GM23338 (cell line): Measurements from ENCODE around the gene RNU6-9. TPM values are rescaled to one million over a fixed set of nuclear protein-coding genes. Genes with fewer than 3 reads are reported as not detected.

Experiments used
- ATAC-seq: fragments of 200-7000 bp; cut with Tn5 transposase; 3 replicates; pipeline ENCODE4 v1.9.1; 2020
- DNase-seq: peaks from one replicate; pipeline ENCODE4 v3.0.0-alpha.2; 2015; ENCODE audit warnings: low spot score
- H2AFZ ChIP-seq: fragments of 200-600 bp; sonication (generic); 2 replicates; pipeline ENCODE4 v1.8.0; 2016; ENCODE audit warnings: antibody characterized with exemption, mild to moderate bottlenecking, moderate library complexity
- H3F3A ChIP-seq: fragments of 200-600 bp; sonication (generic); replicated peaks from 2 replicates; pipeline ENCODE4 v1.8.0; 2017; ENCODE audit warnings: antibody characterized with exemption, mixed run types, low read depth
- H3K27ac ChIP-seq: fragments of 200-600 bp; sonication (generic); 2 replicates; pipeline ENCODE4 v1.6.1; 2016; ENCODE audit warnings: low read depth
- H3K27me3 ChIP-seq: fragments of 200-600 bp; sonication (generic); 2 replicates; pipeline ENCODE4 v1.8.0; 2016; ENCODE audit warnings: mild to moderate bottlenecking, mixed run types, moderate library complexity; ENCODE audit not compliant: insufficient read depth
- H3K36me3 ChIP-seq: fragments of 200-600 bp; sonication (generic); 2 replicates; pipeline ENCODE4 v1.8.0; 2016; ENCODE audit warnings: mild to moderate bottlenecking; ENCODE audit not compliant: insufficient read depth
- H3K4me1 ChIP-seq: fragments of 200-600 bp; sonication (generic); 2 replicates; pipeline ENCODE4 v1.8.0; 2016; ENCODE audit warnings: mild to moderate bottlenecking, moderate library complexity; ENCODE audit not compliant: insufficient read depth
- H3K4me2 ChIP-seq: fragments of 200-600 bp; sonication (generic); 2 replicates; pipeline ENCODE4 v1.7.1; 2017; ENCODE audit warnings: mixed run types
- H3K4me3 ChIP-seq: fragments of 200-600 bp; sonication (generic); 2 replicates; pipeline ENCODE4 v1.6.1; 2016; ENCODE audit warnings: mixed run types
- H3K79me2 ChIP-seq: fragments of 200-600 bp; sonication (generic); replicated peaks from 2 replicates; pipeline ENCODE4 v1.8.0; 2017; ENCODE audit warnings: mild to moderate bottlenecking; ENCODE audit not compliant: insufficient read depth
- H3K9me2 ChIP-seq: fragments of 200-600 bp; sonication (generic); 2 replicates; pipeline ENCODE4 v1.8.0; 2017; ENCODE audit not compliant: insufficient read depth
- H4K20me1 ChIP-seq: fragments of 200-600 bp; sonication (generic); replicated peaks from 2 replicates; pipeline ENCODE4 v1.8.0; 2017; ENCODE audit warnings: mild to moderate bottlenecking; ENCODE audit not compliant: insufficient read depth
- H3K27ac Mint-ChIP-seq: 2 replicates; pipeline ENCODE4 v1.8.0; 2020; ENCODE audit warnings: inconsistent platforms, mild to moderate bottlenecking, moderate library complexity, mixed read lengths
- H3K27me3 Mint-ChIP-seq: 3 replicates; pipeline ENCODE4 v1.8.0; 2022; ENCODE audit warnings: low read depth, mild to moderate bottlenecking, moderate library complexity, mixed read lengths, inconsistent platforms; ENCODE audit not compliant: insufficient read depth, poor library complexity
- H3K36me3 Mint-ChIP-seq: 3 replicates; pipeline ENCODE4 v1.8.0; 2021; ENCODE audit warnings: low read depth, mild to moderate bottlenecking, inconsistent platforms, moderate library complexity, mixed read lengths
- H3K4me1 Mint-ChIP-seq: 3 replicates; pipeline ENCODE4 v1.8.0; 2020; ENCODE audit warnings: mild to moderate bottlenecking, inconsistent platforms, mixed read lengths
- H3K4me3 Mint-ChIP-seq: 3 replicates; pipeline ENCODE4 v1.8.0; 2021; ENCODE audit warnings: moderate library complexity, mild to moderate bottlenecking, inconsistent platforms, mixed read lengths
- H3K9me3 Mint-ChIP-seq: 3 replicates; pipeline ENCODE4 v1.8.0; 2020; ENCODE audit warnings: moderate library complexity, mild to moderate bottlenecking, inconsistent platforms, mixed read lengths
- CREB1 ChIP-seq: fragments of 250-450 bp; sonication (Bioruptor Pico); IDR thresholded peaks from 2 replicates; pipeline ENCODE4 v1.5.0; 2020; ENCODE audit warnings: low read depth, mild to moderate bottlenecking, moderate library complexity
- ETS1 ChIP-seq: IDR thresholded peaks from 2 replicates; pipeline ENCODE4 v1.6.1; 2016; ENCODE audit warnings: antibody characterized with exemption
- EZH2 ChIP-seq: fragments of 200-600 bp; sonication (generic); IDR thresholded peaks from one replicate; pipeline ENCODE4 v1.8.0; 2017; ENCODE audit warnings: antibody characterized with exemption, mild to moderate bottlenecking, low read depth; ENCODE audit not compliant: unreplicated experiment
- NANOG ChIP-seq: IDR thresholded peaks from 2 replicates; pipeline ENCODE4 v1.6.1; 2016; ENCODE audit warnings: antibody characterized with exemption, borderline replicate concordance
- POLR2AphosphoS5 ChIP-seq: IDR thresholded peaks from 2 replicates; pipeline ENCODE4 v1.6.1; 2016; ENCODE audit warnings: antibody characterized with exemption, low read depth
- REST ChIP-seq: IDR thresholded peaks from one replicate; pipeline ENCODE4 v1.6.1; 2018; ENCODE audit warnings: antibody characterized with exemption; ENCODE audit not compliant: unreplicated experiment
- ZNF331 ChIP-seq: fragments of 250-450 bp; sonication (Bioruptor Pico); IDR thresholded peaks from 2 replicates; pipeline ENCODE4 v1.5.0; 2020; ENCODE audit warnings: low read depth, mild to moderate bottlenecking, moderate library complexity
- ZNF462 ChIP-seq: fragments of 250-450 bp; sonication (Bioruptor Pico); IDR thresholded peaks from 2 replicates; pipeline ENCODE4 v1.5.0; 2020; ENCODE audit warnings: mild to moderate bottlenecking, moderate library complexity
- polyA plus RNA-seq: library from polyadenylated mRNA; unstranded; fragments of >200 nt; fragmentation: Nextera tagmentation; extraction: Ambion mirVana; gene quantifications from 2 replicates; pipeline ENCODE4 v1.2.1, GENCODE V29; 2016
- total RNA-seq: library from RNA; depleted of rRNA; stranded (reverse); fragments of >200 nt; shearing (Covaris generic); gene quantifications from 2 replicates; pipeline ENCODE4 v1.2.3, GENCODE V29; 2014

The RNU6-9 gene
- total and polyA plus RNA-seq, 2 experiments from 2014 or later, result not detected

GRCh38 chr19:882871-883497 lies 10.3 kb upstream of the RNU6-9 start:
- H3K79me2 ChIP-seq, result no peaks in the 10 kb centered on the region
- Mint-ChIP-seq H3K27me3 (peaks cover 2% of the 10 kb centered on the region), H3K4me3 (no peak overlapping the region), H3K36me3 (peaks cover 32% of the 10 kb centered on the region; the same call in 2 of the 3 replicates), H3K4me1 (no peaks in the 10 kb centered on the region), H3K9me3 (no peaks in the 10 kb centered on the region; the same call in 2 of the 3 replicates), H3K27ac (no peak overlapping the region)
- no peak overlapping the region for H3K27ac ChIP-seq
- H3F3A ChIP-seq, result no peaks in the 10 kb centered on the region
- TF ChIP-seq EZH2 (no peak), NANOG (no peak), CREB1 (CRISPR knock-in tag) (no peak), ZNF331 (CRISPR knock-in tag) (no peak), ETS1 (no peak), POLR2AphosphoS5 (no peak)
- H3K36me3 ChIP-seq, result no peaks in the 10 kb centered on the region
- no peak overlapping the region for H2AFZ ChIP-seq
- H3K4me3 ChIP-seq, result no peak overlapping the region
- DNase-seq (no peak), ATAC-seq (no peak)
- H3K27me3 ChIP-seq, result no peaks in the 10 kb centered on the region
- H3K4me1 ChIP-seq, result no peaks in the 10 kb centered on the region
- H3K9me2 ChIP-seq, result no peaks in the 10 kb centered on the region
- peaks cover 4% of the 10 kb centered on the region; the same call in 1 of the 2 replicates for H4K20me1 ChIP-seq
- H3K4me2 ChIP-seq, result no peak overlapping the region

GRCh38 chr19:883661-884211 lies 9.5 kb upstream of the RNU6-9 start:
- H3K36me3 ChIP-seq, result no peaks in the 10 kb centered on the region
- peak; percentile 52 for ATAC-seq
- Mint-ChIP-seq H3K4me1 (no peaks in the 10 kb centered on the region), H3K27ac (no peak overlapping the region), H3K36me3 (peaks cover 32% of the 10 kb centered on the region; the same call in 2 of the 3 replicates), H3K4me3 (no peak overlapping the region), H3K9me3 (no peaks in the 10 kb centered on the region; the same call in 2 of the 3 replicates), H3K27me3 (peaks cover 2% of the 10 kb centered on the region)
- peaks cover 4% of the 10 kb centered on the region; the same call in 1 of the 2 replicates for H4K20me1 ChIP-seq
- no peak for DNase-seq
- no peaks in the 10 kb centered on the region for H3K9me2 ChIP-seq
- H3K4me3 ChIP-seq, result no peak overlapping the region
- no peak overlapping the region for H3K4me2 ChIP-seq
- no peak overlapping the region for H3K27ac ChIP-seq
- H3F3A ChIP-seq, result no peaks in the 10 kb centered on the region
- H3K79me2 ChIP-seq, result no peaks in the 10 kb centered on the region
- H3K27me3 ChIP-seq, result no peaks in the 10 kb centered on the region
- no peak overlapping the region for H2AFZ ChIP-seq
- no peaks in the 10 kb centered on the region for H3K4me1 ChIP-seq
- TF ChIP-seq ZNF462 (CRISPR knock-in tag), result no peak
- TF ChIP-seq REST, result no peak
